HG02938 (cell line): ENCODE results near the gene PLAC1.

Experiments
- ATAC-seq: cut with Tn5 transposase; IDR thresholded peaks from one replicate; pipeline ENCODE4 v1.9.1; 2021; ENCODE audit warnings: mild to moderate bottlenecking, moderate library complexity; ENCODE audit not compliant: unreplicated experiment

PLAC1 gene

GRCh38 chrX:134544513-134545151, 113.6 kb downstream of the PLAC1 start:
- no peak for ATAC-seq

DNA sequence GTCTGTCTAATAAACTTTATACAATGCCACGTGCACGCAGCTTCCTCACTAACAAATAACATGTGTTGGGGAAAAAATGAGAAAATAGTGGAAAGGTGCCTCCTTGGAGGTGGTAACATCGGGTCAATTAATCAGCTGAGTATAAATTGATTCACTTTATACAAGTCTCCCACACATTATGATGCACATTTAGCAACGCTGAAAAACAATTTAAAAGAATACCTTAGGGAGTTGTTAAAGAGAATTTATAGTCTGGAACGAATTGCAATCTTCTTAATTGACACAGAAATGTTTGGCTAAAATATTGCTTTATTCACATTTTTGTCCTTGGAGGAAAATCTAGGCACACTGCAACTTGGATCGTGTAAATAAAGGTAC, 114.1 kb downstream of the PLAC1 start:
- ATAC-seq = no peak

GRCh38 chrX:134543288-134543687, 115.0 kb downstream of the PLAC1 start:
- ATAC-seq = no peak

- ATAC-seq = no peak
These were observed 115.8 kb downstream of the PLAC1 start for GRCh38 chrX:134542485-134542884.

GRCh38 chrX:134541906-134542305, 116.4 kb downstream of the PLAC1 start:
- ATAC-seq = no peak

DNA sequence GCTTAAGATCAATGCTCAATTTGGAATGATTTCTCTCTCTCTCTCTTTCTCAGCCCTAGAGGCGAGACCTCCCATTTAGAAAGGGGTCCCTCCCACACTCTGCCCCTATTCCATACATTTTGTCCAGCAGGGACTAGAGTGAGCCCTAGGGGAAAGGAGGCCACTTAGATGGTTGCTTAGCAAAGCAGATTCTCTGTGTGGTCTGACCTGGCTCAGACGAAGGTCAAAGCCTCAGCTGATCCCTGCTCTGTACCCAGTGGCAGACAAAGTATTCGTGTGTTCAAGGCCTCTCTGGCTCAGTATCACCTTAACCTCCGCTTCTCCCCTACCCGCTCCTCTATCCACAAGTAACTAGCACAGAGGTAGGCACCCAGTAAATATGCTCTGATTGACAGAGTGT, 120.0 kb downstream of the PLAC1 start:
- ATAC-seq = no peak

DNA sequence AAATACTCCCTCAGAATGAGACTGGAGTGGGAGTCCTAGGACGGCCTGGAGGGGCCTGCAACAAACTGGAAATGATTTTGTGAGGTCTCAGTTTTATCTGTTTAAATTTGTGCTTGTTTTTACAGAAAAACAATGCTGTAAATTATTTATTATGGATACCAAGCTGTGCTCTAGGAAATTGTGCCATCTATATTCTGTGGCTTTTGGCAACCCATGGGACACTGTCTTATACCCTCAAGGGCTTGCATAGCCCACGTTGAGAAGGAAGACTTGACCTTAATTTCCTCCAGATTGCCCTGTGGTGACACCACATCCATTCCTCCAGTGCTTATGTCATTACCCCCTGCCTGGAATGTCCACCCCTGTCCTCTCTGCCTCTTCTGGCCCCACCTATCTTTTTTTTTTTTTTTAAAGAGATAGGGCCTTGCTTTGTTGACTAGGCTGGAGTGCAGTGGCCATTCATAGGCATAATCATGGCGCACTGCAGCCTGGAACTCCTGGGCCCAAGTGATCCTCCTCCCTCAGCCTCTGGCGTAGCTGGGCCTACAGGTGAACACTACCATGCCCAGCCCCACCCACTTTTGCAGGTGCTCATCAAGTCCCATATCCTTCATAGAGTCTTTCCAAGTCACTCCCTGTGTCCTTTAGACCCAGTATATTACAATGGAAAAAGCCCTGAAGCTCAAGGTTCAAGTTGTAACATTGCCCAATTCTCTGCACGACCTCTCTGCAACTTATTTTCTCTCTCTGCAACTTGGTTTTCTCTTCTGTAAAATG, 120.9 kb downstream of the PLAC1 start:
- no peak for ATAC-seq

DNA sequence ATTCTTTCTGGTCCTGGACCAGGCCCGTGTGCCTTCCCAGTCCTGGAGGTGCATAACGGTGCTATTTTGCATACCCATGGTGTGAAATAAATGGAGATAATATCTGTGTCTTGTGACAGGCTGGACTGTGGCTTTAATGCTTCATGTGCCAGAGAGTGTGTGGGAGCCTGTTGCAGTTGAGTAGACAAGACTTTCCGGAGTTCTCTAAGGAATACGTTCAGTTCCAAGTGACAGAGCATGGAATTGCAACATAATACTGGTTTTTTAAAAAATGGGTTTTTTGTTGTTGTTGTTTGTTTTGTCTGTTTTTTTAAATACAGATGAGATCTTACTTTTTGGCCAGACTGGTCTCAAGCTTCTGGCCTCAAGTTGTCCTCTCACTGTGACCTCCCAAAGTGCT, 124.3 kb downstream of the PLAC1 start:
- no peak for ATAC-seq

- no peak for ATAC-seq
These were observed 124.9 kb downstream of the PLAC1 start for GRCh38 chrX:134533352-134533751.

DNA sequence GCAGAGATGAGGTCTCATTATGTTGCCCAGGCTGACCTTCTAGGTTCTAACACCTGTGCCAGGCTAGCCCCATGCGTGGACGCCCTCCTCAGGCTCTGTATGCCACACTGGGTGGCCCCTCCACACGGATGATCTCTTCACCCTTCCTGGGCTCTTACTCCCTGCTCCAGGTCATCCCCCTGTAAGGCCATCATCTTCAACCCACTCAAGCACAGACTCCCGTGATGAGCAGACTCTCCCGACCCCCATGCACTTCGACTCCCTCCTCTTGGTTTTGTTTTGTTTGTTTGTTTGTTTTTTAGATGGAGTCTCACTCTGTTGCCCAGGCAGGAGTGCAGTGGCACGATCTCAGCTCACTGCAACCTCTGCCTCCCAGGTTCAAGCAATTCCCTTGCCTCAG, 127.4 kb downstream of the PLAC1 start:
- ATAC-seq = no peak

- ATAC-seq = no peak
These were observed 128.8 kb downstream of the PLAC1 start for GRCh38 chrX:134529481-134529880.

GRCh38 chrX:134528960-134529359, 129.3 kb downstream of the PLAC1 start:
- ATAC-seq = no peak

- no peak for ATAC-seq
These were observed 131.9 kb downstream of the PLAC1 start for GRCh38 chrX:134526399-134526798.

DNA sequence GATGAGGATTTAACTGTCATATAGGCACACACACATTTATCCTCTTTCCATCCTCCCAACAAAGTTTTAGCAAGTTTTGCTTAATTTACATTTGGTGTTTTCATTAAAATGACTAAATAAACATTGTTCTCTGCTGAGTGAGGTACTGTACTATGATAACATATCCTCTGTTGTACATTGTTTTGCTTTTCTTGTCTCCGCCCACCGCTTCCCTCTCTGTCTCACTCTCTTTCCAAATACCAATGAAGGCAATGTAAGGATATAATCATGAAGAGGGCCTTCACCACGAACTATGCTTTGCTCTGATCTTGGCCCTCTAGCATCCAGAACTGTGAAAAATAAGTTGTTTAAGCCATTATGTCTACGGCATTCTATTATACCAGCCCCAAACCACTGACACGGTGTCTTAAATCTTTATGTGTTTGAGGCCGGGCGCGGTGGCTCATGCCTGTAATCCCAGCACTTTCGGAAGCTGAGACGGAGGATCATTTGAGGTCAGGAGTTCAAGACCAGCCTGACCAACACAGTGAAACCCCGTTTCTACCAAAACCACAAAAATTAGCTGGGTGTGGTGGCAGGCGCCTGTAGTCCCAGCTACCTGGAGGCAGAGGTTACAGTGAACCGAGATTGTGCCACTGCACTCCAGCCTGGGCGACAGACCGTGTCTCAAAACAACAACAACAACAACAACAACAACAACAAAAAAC, 133.0 kb downstream of the PLAC1 start:
- ATAC-seq = no peak

DNA sequence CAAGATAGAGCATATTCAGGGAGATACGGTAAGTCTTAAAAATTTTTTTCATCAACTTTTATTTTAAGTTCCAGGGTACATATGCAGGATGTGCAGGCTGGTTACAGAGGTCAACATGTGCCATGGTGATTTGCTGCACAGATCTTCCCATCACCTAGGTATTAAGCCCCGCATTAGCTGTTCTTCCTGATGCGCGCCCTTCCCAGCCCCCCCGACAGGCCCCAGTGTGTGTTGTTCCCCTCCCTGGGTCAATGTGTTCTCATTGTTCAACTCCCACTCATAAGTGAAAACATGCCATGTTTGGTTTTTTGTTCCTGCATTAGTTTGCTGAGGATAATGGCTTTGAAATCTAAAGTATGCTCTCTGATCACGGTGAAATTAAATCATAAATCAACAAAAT, 134.1 kb downstream of the PLAC1 start:
- no peak for ATAC-seq

- peak; percentile 62 for ATAC-seq
These were observed 137.3 kb downstream of the PLAC1 start for GRCh38 chrX:134520860-134521390.
